Anterior cingulate cortex (tissue), 58 donors: ENCODE results near the gene ZNF628.
"Not testable (repeated sequence)": the region's sequence is repeated elsewhere in the genome, so short reads cannot be mapped to it uniquely, and the experiment has no call there.

Experiments
- DNase-seq, 58 donors: peaks; one replicate each; lab custom pipeline; 2025; lab: John Stamatoyannopoulos, UW

ZNF628 gene

GRCh38 chr19:55448175-55448490, 28.3 kb upstream of the ZNF628 start:
- DNase-seq = not testable (repeated sequence)

- peak in 1 of 58 donors; percentile 10 for DNase-seq
Measured at GRCh38 chr19:55449469-55449868, 26.9 kb upstream of the ZNF628 start.

GRCh38 chr19:55451163-55451964, 25.1 kb upstream of the ZNF628 start:
- peak in 8 of 58 donors; percentile 18 to 73 (median 48) for DNase-seq

- DNase-seq = peak in 51 of 58 donors; percentile 14 to 75 (median 45)
Measured at GRCh38 chr19:55451965-55452748, 24.3 kb upstream of the ZNF628 start.

- DNase-seq = peak; percentile 69 to 98 (median 93)
Measured at GRCh38 chr19:55452749-55453346, 23.6 kb upstream of the ZNF628 start.

- no peak for DNase-seq
Measured at GRCh38 chr19:55453511-55454260, 22.7 kb upstream of the ZNF628 start.

GRCh38 chr19:55454787-55455243, 21.6 kb upstream of the ZNF628 start:
- DNase-seq = peak in 42 of 58 donors; percentile 6 to 66 (median 34)

- DNase-seq = no peak
Measured at GRCh38 chr19:55455576-55456235, 20.7 kb upstream of the ZNF628 start.

- DNase-seq = no peak
Measured at GRCh38 chr19:55456347-55456746, 20.1 kb upstream of the ZNF628 start.

GRCh38 chr19:55457683-55458457, 18.5 kb upstream of the ZNF628 start:
- DNase-seq = no peak

GRCh38 chr19:55459551-55459949, 16.9 kb upstream of the ZNF628 start:
- no peak for DNase-seq

GRCh38 chr19:55459950-55460657, 16.3 kb upstream of the ZNF628 start:
- peak in 4 of 58 donors; percentile 32 to 47 (median 40) for DNase-seq

- DNase-seq = peak in 37 of 58 donors; percentile 14 to 68 (median 40)
Measured at GRCh38 chr19:55460670-55461258, 15.7 kb upstream of the ZNF628 start.

- DNase-seq = peak; percentile 92 to 100 (median 99)
Measured at GRCh38 chr19:55461259-55461973, 15.0 kb upstream of the ZNF628 start, which contains the start of gene ISOC2. Gene ISOC2, minus strand, starts transcription at chr19:55461642. Its CDS starts 5,156 bp downstream, at chr19:55456486.

- no peak for DNase-seq
Measured at GRCh38 chr19:55461974-55462626, 14.3 kb upstream of the ZNF628 start.

GRCh38 chr19:55462722-55463121, 13.7 kb upstream of the ZNF628 start:
- DNase-seq = no peak

GRCh38 chr19:55463583-55464031, 12.8 kb upstream of the ZNF628 start:
- DNase-seq = no peak
